Measurements from ENCODE around the gene ZNF277.

The ZNF277 gene

GRCh38 chr7:112186300-112186699 lies 20.2 kb upstream of the ZNF277 start:
- Histone ChIP-seq H3K27ac (ENCODE audit: low read length) (no peak overlapping the region), H3K9ac (ENCODE audit: low read depth, low read length) (no peak overlapping the region), H3K4me1 (ENCODE audit: insufficient read depth, low read length) (no peaks in the 10 kb centered on the region), H3K36me3 (ENCODE audit: insufficient read depth, low read depth, low read length) (no peaks in the 10 kb centered on the region), H3K4me3 (ENCODE audit: low read length) (no peak overlapping the region), H3K9me3 (ENCODE audit: insufficient read depth, low read depth, low read length) (no peaks in the 10 kb centered on the region), H3K27me3 (ENCODE audit: insufficient read depth, low read length) (no peaks in the 10 kb centered on the region)

- H3K27ac ChIP-seq (ENCODE audit: low read length): no peak overlapping the region
- no peaks in the 10 kb centered on the region for H3K36me3 ChIP-seq (ENCODE audit: insufficient read depth, low read depth, low read length)
- H3K27me3 ChIP-seq (ENCODE audit: insufficient read depth, low read length): no peaks in the 10 kb centered on the region
- H3K9me3 ChIP-seq (ENCODE audit: insufficient read depth, low read depth, low read length): no peaks in the 10 kb centered on the region
- no peak overlapping the region for H3K4me3 ChIP-seq (ENCODE audit: low read length)
- H3K4me1 ChIP-seq (ENCODE audit: insufficient read depth, low read length): no peaks in the 10 kb centered on the region
- no peak overlapping the region for H3K9ac ChIP-seq (ENCODE audit: low read depth, low read length)
These were observed 18.2 kb upstream of the ZNF277 start for GRCh38 chr7:112188257-112188656.

GRCh38 chr7:112189691-112190090 lies 16.8 kb upstream of the ZNF277 start:
- H3K27me3 ChIP-seq (ENCODE audit: insufficient read depth, low read length): no peaks in the 10 kb centered on the region
- H3K27ac ChIP-seq (ENCODE audit: low read length): no peak overlapping the region
- no peak overlapping the region for H3K4me3 ChIP-seq (ENCODE audit: low read length)
- no peaks in the 10 kb centered on the region for H3K9me3 ChIP-seq (ENCODE audit: insufficient read depth, low read depth, low read length)
- H3K4me1 ChIP-seq (ENCODE audit: insufficient read depth, low read length): no peaks in the 10 kb centered on the region
- no peak overlapping the region for H3K9ac ChIP-seq (ENCODE audit: low read depth, low read length)
- no peaks in the 10 kb centered on the region for H3K36me3 ChIP-seq (ENCODE audit: insufficient read depth, low read depth, low read length)

- Histone ChIP-seq H3K9me3 (ENCODE audit: insufficient read depth, low read depth, low read length) (no peaks in the 10 kb centered on the region), H3K4me3 (ENCODE audit: low read length) (no peak overlapping the region), H3K9ac (ENCODE audit: low read depth, low read length) (no peak overlapping the region), H3K27ac (ENCODE audit: low read length) (no peak overlapping the region), H3K36me3 (ENCODE audit: insufficient read depth, low read depth, low read length) (no peaks in the 10 kb centered on the region), H3K27me3 (ENCODE audit: insufficient read depth, low read length) (no peaks in the 10 kb centered on the region), H3K4me1 (ENCODE audit: insufficient read depth, low read length) (no peaks in the 10 kb centered on the region)
These were observed 16.4 kb upstream of the ZNF277 start for GRCh38 chr7:112190120-112190519.

GRCh38 chr7:112192236-112193154 lies 14.0 kb upstream of the ZNF277 start:
- Histone ChIP-seq H3K9me3 (ENCODE audit: insufficient read depth, low read depth, low read length) (no peaks in the 10 kb centered on the region), H3K27me3 (ENCODE audit: insufficient read depth, low read length) (no peaks in the 10 kb centered on the region), H3K27ac (ENCODE audit: low read length) (no peak overlapping the region), H3K4me1 (ENCODE audit: insufficient read depth, low read length) (no peaks in the 10 kb centered on the region), H3K4me3 (ENCODE audit: low read length) (no peak overlapping the region), H3K36me3 (ENCODE audit: insufficient read depth, low read depth, low read length) (no peaks in the 10 kb centered on the region), H3K9ac (ENCODE audit: low read depth, low read length) (no peak overlapping the region)

- Histone ChIP-seq H3K4me3 (ENCODE audit: low read length) (no peak overlapping the region), H3K9ac (ENCODE audit: low read depth, low read length) (no peak overlapping the region), H3K27ac (ENCODE audit: low read length) (no peak overlapping the region), H3K4me1 (ENCODE audit: insufficient read depth, low read length) (no peaks in the 10 kb centered on the region), H3K27me3 (ENCODE audit: insufficient read depth, low read length) (no peaks in the 10 kb centered on the region), H3K36me3 (ENCODE audit: insufficient read depth, low read depth, low read length) (no peaks in the 10 kb centered on the region), H3K9me3 (ENCODE audit: insufficient read depth, low read depth, low read length) (no peaks in the 10 kb centered on the region)
These were observed 12.5 kb upstream of the ZNF277 start for GRCh38 chr7:112193915-112194502.

GRCh38 chr7:112195717-112196116 lies 10.8 kb upstream of the ZNF277 start:
- Histone ChIP-seq H3K4me1 (ENCODE audit: insufficient read depth, low read length) (no peaks in the 10 kb centered on the region), H3K27me3 (ENCODE audit: insufficient read depth, low read length) (no peaks in the 10 kb centered on the region), H3K9ac (ENCODE audit: low read depth, low read length) (no peak overlapping the region), H3K27ac (ENCODE audit: low read length) (no peak overlapping the region), H3K36me3 (ENCODE audit: insufficient read depth, low read depth, low read length) (no peaks in the 10 kb centered on the region), H3K9me3 (ENCODE audit: insufficient read depth, low read depth, low read length) (no peaks in the 10 kb centered on the region), H3K4me3 (ENCODE audit: low read length) (no peak overlapping the region)

- no peaks in the 10 kb centered on the region for H3K4me1 ChIP-seq (ENCODE audit: insufficient read depth, low read length)
- H3K9ac ChIP-seq (ENCODE audit: low read depth, low read length): no peak overlapping the region
- no peaks in the 10 kb centered on the region for H3K36me3 ChIP-seq (ENCODE audit: insufficient read depth, low read depth, low read length)
- H3K9me3 ChIP-seq (ENCODE audit: insufficient read depth, low read depth, low read length): no peaks in the 10 kb centered on the region
- H3K4me3 ChIP-seq (ENCODE audit: low read length): no peak overlapping the region
- H3K27me3 ChIP-seq (ENCODE audit: insufficient read depth, low read length): no peaks in the 10 kb centered on the region
- H3K27ac ChIP-seq (ENCODE audit: low read length): no peak overlapping the region
These were observed 9.2 kb upstream of the ZNF277 start for GRCh38 chr7:112197322-112197721.

GRCh38 chr7:112199035-112199655 lies 7.3 kb upstream of the ZNF277 start:
- no peaks in the 10 kb centered on the region for H3K36me3 ChIP-seq (ENCODE audit: insufficient read depth, low read depth, low read length)

GRCh38 chr7:112199672-112200071 lies 6.8 kb upstream of the ZNF277 start:
- H3K4me3 ChIP-seq (ENCODE audit: low read length): no peak overlapping the region
- no peak overlapping the region for H3K9ac ChIP-seq (ENCODE audit: low read depth, low read length)
- H3K36me3 ChIP-seq (ENCODE audit: insufficient read depth, low read depth, low read length): no peaks in the 10 kb centered on the region
- no peak overlapping the region for H3K27ac ChIP-seq (ENCODE audit: low read length)
- H3K4me1 ChIP-seq (ENCODE audit: insufficient read depth, low read length): peaks cover 3% of the 10 kb centered on the region; the same call in 1 of the 2 replicates
- no peaks in the 10 kb centered on the region for H3K9me3 ChIP-seq (ENCODE audit: insufficient read depth, low read depth, low read length)
- H3K27me3 ChIP-seq (ENCODE audit: insufficient read depth, low read length): no peaks in the 10 kb centered on the region; the same call in 1 of the 2 replicates

More at GRCh38 chr7:112199035-112199655, 7.3 kb upstream of the ZNF277 start:
- Histone ChIP-seq H3K27me3 (ENCODE audit: insufficient read depth, low read length) (no peaks in the 10 kb centered on the region; the same call in 1 of the 2 replicates), H3K4me3 (ENCODE audit: low read length) (no peak overlapping the region), H3K27ac (ENCODE audit: low read length) (no peak overlapping the region), H3K9ac (ENCODE audit: low read depth, low read length) (no peak overlapping the region), H3K4me1 (ENCODE audit: insufficient read depth, low read length) (peaks cover 3% of the 10 kb centered on the region; the same call in 1 of the 2 replicates), H3K9me3 (ENCODE audit: insufficient read depth, low read depth, low read length) (no peaks in the 10 kb centered on the region)

GRCh38 chr7:112201411-112201810 lies 5.1 kb upstream of the ZNF277 start:
- Histone ChIP-seq H3K9ac (ENCODE audit: low read depth, low read length) (no peak overlapping the region), H3K36me3 (ENCODE audit: insufficient read depth, low read depth, low read length) (no peaks in the 10 kb centered on the region), H3K27ac (ENCODE audit: low read length) (no peak overlapping the region), H3K9me3 (ENCODE audit: insufficient read depth, low read depth, low read length) (no peaks in the 10 kb centered on the region), H3K4me3 (ENCODE audit: low read length) (no peak overlapping the region), H3K27me3 (ENCODE audit: insufficient read depth, low read length) (no peaks in the 10 kb centered on the region; the same call in 1 of the 2 replicates), H3K4me1 (ENCODE audit: insufficient read depth, low read length) (peaks cover 3% of the 10 kb centered on the region; the same call in 1 of the 2 replicates)
